ENCODE data around the gene MCF2L2. TPM values are rescaled to one million over a fixed set of nuclear protein-coding genes. Genes with fewer than 3 reads are reported as not detected.

Gene MCF2L2
- total RNA-seq, 1 experiment from 2014 or later, result 3.4 TPM

DNA sequence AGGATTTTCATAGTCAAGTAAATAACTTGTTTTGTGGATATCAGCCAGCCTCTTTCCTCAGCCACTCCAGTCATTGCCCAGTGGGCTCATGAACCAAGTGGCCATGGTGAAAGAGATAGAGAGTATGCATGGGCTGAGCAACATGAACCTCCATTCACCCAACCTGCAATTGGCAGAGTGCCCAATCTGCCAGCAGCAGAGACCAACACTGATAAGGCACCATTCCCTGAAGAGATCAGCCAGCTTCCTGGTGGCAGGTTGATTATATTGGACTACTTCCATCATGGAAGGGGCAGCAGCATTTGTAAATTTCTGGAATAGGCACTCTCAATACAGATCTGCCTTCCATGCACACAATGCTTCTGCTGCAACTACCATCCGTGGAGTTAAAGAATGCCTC lies 10.3 kb upstream of the MCF2L2 start:
- Mint-ChIP-seq H3K27me3 (ENCODE audit: insufficient read depth, unreplicated experiment) (peaks cover 20% of the 10 kb centered on the region), H3K27ac (ENCODE audit: low read depth, unreplicated experiment) (no peak overlapping the region), H3K9me3 (ENCODE audit: unreplicated experiment) (peaks cover 16% of the 10 kb centered on the region), H3K4me1 (ENCODE audit: insufficient read depth, unreplicated experiment) (peaks cover 7% of the 10 kb centered on the region), H3K36me3 (ENCODE audit: insufficient read depth, unreplicated experiment) (peaks cover 6% of the 10 kb centered on the region), H3K4me3 (ENCODE audit: unreplicated experiment) (no peak overlapping the region)
- intact Hi-C loops (cut with micrococcal nuclease), result no loop called here
- ChIA-PET POLR2A (interaction anchor here (1.0 kb wide), 1 partner anchor 9 kb away, joined by 5 read pairs; no protein-coding TSS in a partner anchor), CTCF (interaction anchor here (1.5 kb wide), 2 partner anchors 30 to 328 kb away, joined by 3 to 7 read pairs; no protein-coding TSS in a partner anchor)
- no peak for TF ChIP-seq CTCF (IDR thresholded peaks at IDR 0.05; ENCODE audit: unreplicated experiment)
- no TSS peak for BruUV-seq (replicated peaks)
- DNase-seq (ENCODE audit: unreplicated experiment), result no peak

DNA sequence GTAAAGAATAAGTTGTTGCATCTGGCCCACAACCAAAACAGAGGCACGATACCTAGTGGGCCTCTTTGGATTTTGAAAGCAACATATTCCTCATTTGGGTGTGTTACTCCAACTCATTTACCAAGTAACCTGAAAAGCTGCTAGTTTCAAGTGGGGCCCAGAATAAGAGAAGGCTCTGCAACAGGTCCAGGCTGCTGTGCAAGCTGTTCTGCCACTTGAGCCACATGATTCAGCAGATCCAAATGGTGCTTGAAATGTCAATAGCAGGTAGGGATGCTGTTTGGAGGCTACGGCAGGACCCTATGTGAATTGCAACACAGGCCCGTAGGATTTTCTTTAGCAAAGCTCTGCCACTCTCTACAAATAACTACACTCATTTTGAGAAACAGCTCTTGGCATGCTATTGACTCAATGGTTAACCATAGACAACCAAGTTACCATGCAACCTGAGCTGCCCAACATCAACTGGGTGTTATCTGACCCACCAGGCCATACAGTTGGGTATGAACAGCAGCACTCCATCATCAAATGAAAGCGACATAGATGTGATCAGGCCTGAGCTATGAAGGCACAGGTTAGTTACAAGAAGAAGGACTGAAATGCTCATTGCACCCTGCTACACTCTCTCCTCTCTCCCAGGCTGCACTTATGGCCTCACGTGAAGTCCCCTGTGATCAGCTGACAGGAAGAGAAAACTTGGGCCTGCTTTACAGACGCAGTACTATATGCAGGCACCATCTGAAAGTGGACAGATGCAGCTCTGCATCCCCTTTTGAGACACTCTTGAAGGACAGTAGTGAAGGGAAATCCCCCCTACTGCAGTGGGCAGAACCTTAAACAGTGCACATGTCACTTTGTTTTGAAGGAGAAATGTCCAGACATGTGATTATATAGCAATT lies 9.5 kb upstream of the MCF2L2 start:
- H3K36me3 Mint-ChIP-seq (ENCODE audit: insufficient read depth, unreplicated experiment), result peaks cover 6% of the 10 kb centered on the region
- H3K4me1 Mint-ChIP-seq (ENCODE audit: insufficient read depth, unreplicated experiment), result peaks cover 7% of the 10 kb centered on the region
- no peak overlapping the region for H3K4me3 Mint-ChIP-seq (ENCODE audit: unreplicated experiment)
- ChIA-PET CTCF (interaction anchor here (1.5 kb wide), 1 partner anchor 329 kb away, joined by 3 read pairs; no protein-coding TSS in a partner anchor), POLR2A (interaction anchor here (1.1 kb wide), 1 partner anchor 10 kb away, joined by 3 read pairs; no protein-coding TSS in a partner anchor)
- intact Hi-C loops (cut with micrococcal nuclease), result no loop called here
- no peak for DNase-seq (ENCODE audit: unreplicated experiment)
- TF ChIP-seq CTCF (IDR thresholded peaks at IDR 0.05; ENCODE audit: unreplicated experiment), result no peak
- H3K27ac Mint-ChIP-seq (ENCODE audit: low read depth, unreplicated experiment), result no peak overlapping the region
- BruUV-seq (replicated peaks), result no TSS peak
- H3K9me3 Mint-ChIP-seq (ENCODE audit: unreplicated experiment), result peaks cover 8% of the 10 kb centered on the region
- H3K27me3 Mint-ChIP-seq (ENCODE audit: insufficient read depth, unreplicated experiment), result peaks cover 13% of the 10 kb centered on the region

- DNase-seq (ENCODE audit: unreplicated experiment), result no peak
- Mint-ChIP-seq H3K9me3 (ENCODE audit: unreplicated experiment) (no peaks in the 10 kb centered on the region), H3K4me3 (ENCODE audit: unreplicated experiment) (no peak overlapping the region), H3K27ac (ENCODE audit: low read depth, unreplicated experiment) (no peak overlapping the region), H3K36me3 (ENCODE audit: insufficient read depth, unreplicated experiment) (peaks cover 6% of the 10 kb centered on the region), H3K4me1 (ENCODE audit: insufficient read depth, unreplicated experiment) (peaks cover 7% of the 10 kb centered on the region), H3K27me3 (ENCODE audit: insufficient read depth, unreplicated experiment) (peaks cover 12% of the 10 kb centered on the region)
- BruUV-seq (replicated peaks), result no TSS peak
- CTCF ChIA-PET, result no interaction called here
- intact Hi-C loops (cut with micrococcal nuclease), result no loop called here
- POLR2A ChIA-PET, result interaction anchor here (1.1 kb wide), 1 partner anchor 9 kb away, joined by 3 read pairs; no protein-coding TSS in a partner anchor
- TF ChIP-seq CTCF (IDR thresholded peaks at IDR 0.05; ENCODE audit: unreplicated experiment), result no peak
Measured at GRCh38 chr3:183437061-183437460, 8.6 kb upstream of the MCF2L2 start.

DNA sequence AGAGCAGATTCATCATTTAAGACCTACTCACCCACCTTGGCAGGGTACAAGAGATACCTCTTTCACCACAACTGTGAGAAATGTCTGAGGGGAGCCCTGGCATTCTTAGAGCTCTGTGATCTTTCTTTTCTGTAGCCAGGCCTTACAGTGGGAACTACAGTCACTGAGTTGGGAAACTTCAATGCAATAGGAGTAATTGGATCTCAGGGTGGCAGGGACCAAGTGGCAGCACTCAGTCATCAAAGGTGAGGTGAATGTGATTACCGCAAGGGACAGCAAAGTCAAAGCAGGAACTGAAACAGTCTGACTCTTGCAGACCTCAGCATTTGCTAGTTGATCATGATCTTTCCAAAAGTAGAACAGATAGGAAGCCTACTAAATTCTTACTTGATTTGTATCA lies 7.2 kb upstream of the MCF2L2 start:
- Mint-ChIP-seq H3K9me3 (ENCODE audit: unreplicated experiment) (no peaks in the 10 kb centered on the region), H3K27me3 (ENCODE audit: insufficient read depth, unreplicated experiment) (peaks cover 14% of the 10 kb centered on the region), H3K4me1 (ENCODE audit: insufficient read depth, unreplicated experiment) (peaks cover 7% of the 10 kb centered on the region), H3K27ac (ENCODE audit: low read depth, unreplicated experiment) (no peak overlapping the region), H3K4me3 (ENCODE audit: unreplicated experiment) (no peak overlapping the region), H3K36me3 (ENCODE audit: insufficient read depth, unreplicated experiment) (peaks cover 6% of the 10 kb centered on the region)
- CTCF ChIA-PET, result no interaction called here
- POLR2A ChIA-PET, result interaction anchor here (0.8 kb wide), 1 partner anchor 66 kb away, joined by 3 read pairs; no protein-coding TSS in a partner anchor
- no peak for TF ChIP-seq CTCF (IDR thresholded peaks at IDR 0.05; ENCODE audit: unreplicated experiment)
- intact Hi-C loops (cut with micrococcal nuclease), result no loop called here
- BruUV-seq (replicated peaks), result no TSS peak
- no peak for DNase-seq (ENCODE audit: unreplicated experiment)
